Endothelial cell of umbilical vein (primary cell): Measurements from ENCODE around the gene DCK. TPM values are rescaled to one million over a fixed set of nuclear protein-coding genes. Genes with fewer than 3 reads are reported as not detected.

Experiments
- BruUV-seq: library from RNA; stranded (reverse); fragments of 400-500 nt; replicated peaks from 2 replicates; lab custom pipeline; 2021; lab: Mats Ljungman, UMichigan
- CTCF ChIA-PET: fragments of 300-600, 350-600 bp; sonication (Branson Sonifier 250); formaldehyde crosslinking; loops from one replicate; lab custom pipeline; 2021; ENCODE audit warnings: antibody characterized with exemption, inconsistent platforms; lab: Charles Lee
- POLR2A ChIA-PET: fragments of 300-600, 350-600 bp; sonication (Branson Sonifier 250); formaldehyde crosslinking; loops from one replicate; lab custom pipeline; 2021; ENCODE audit warnings: antibody characterized with exemption, inconsistent platforms; lab: Charles Lee
- DNase-seq: peaks from one replicate; pipeline ENCODE4 v3.0.0-alpha.2; 2011; ENCODE audit warnings: low read depth, low spot score
- FAIRE-seq: peaks from 2 replicates; lab custom pipeline; 2011; peaks lifted over from hg19 to GRCh38; lab: Jason Lieb, UNC
- H2AFZ ChIP-seq: 2 replicates; pipeline ENCODE4 v1.6.0; 2012; ENCODE audit warnings: low read depth, low read length, control low read depth, inconsistent platforms
- H3K27ac ChIP-seq: 2 replicates; pipeline ENCODE4 v1.5.1; 2011; ENCODE audit warnings: low read depth, mild to moderate bottlenecking, control low read depth, low read length, moderate library complexity; ENCODE audit not compliant: insufficient read depth
- H3K27me3 ChIP-seq, 2 experiments: 2 replicates each; pipeline versions ENCODE4 v1.6.0 to v1.6.1; 2011; ENCODE audit warnings: low read length in 2 of 2, mixed read lengths in 1 of 2; ENCODE audit not compliant: control insufficient read depth in 2 of 2, insufficient read depth in 2 of 2
- H3K36me3 ChIP-seq, 2 experiments: 2 replicates in 1 of 2; 3 replicates in 1 of 2; pipeline ENCODE4 v1.5.1; 2011; ENCODE audit warnings: low read length in 2 of 2, mild to moderate bottlenecking in 1 of 2, moderate library complexity in 1 of 2; ENCODE audit not compliant: control insufficient read depth in 2 of 2, insufficient read depth in 2 of 2; ENCODE audit errors: extremely low read depth in 1 of 2
- H3K4me1 ChIP-seq: 3 replicates; pipeline ENCODE4 v1.5.1; 2011; ENCODE audit warnings: mild to moderate bottlenecking, low read length; ENCODE audit not compliant: control insufficient read depth, insufficient read depth; ENCODE audit errors: extremely low read depth
- H3K4me2 ChIP-seq: 2 replicates; pipeline ENCODE4 v1.6.1; 2011; ENCODE audit warnings: low read length, control low read depth, mixed read lengths; ENCODE audit not compliant: insufficient read depth
- H3K4me3 ChIP-seq, 3 experiments: fragments of 200-600 bp in 1 of 3; sonication (generic), shearing (Covaris generic) in 1 of 3; replicated peaks in 1 of 3; 2 replicates each; pipeline ENCODE4 v1.5.1; 2011 to 2016; ENCODE audit warnings: control low read depth in 3 of 3, low read length in 3 of 3, mild to moderate bottlenecking in 2 of 3, inconsistent platforms in 1 of 3, low read depth in 1 of 3, moderate library complexity in 1 of 3; ENCODE audit not compliant: insufficient read depth in 1 of 3
- H3K79me2 ChIP-seq: 2 replicates; pipeline ENCODE4 v1.6.0; 2012; ENCODE audit warnings: low read length, inconsistent platforms; ENCODE audit not compliant: control insufficient read depth, insufficient read depth
- H3K9ac ChIP-seq: replicated peaks from 2 replicates; pipeline ENCODE3; 2011; ENCODE audit warnings: low read length, control low read depth; ENCODE audit not compliant: insufficient read depth; ENCODE audit errors: extremely low read depth
- H3K9me1 ChIP-seq: replicated peaks from 3 replicates; pipeline ENCODE4 v1.6.0; 2011; ENCODE audit warnings: mild to moderate bottlenecking, low read length; ENCODE audit not compliant: control insufficient read depth, insufficient read depth; ENCODE audit errors: extremely low read depth
- H3K9me3 ChIP-seq: replicated peaks from 2 replicates; pipeline ENCODE4 v1.5.1; 2012; ENCODE audit warnings: low read length, inconsistent platforms; ENCODE audit not compliant: control insufficient read depth, insufficient read depth
- H4K20me1 ChIP-seq: replicated peaks from 2 replicates; pipeline ENCODE3; 2011; ENCODE audit warnings: mild to moderate bottlenecking, low read length; ENCODE audit not compliant: control insufficient read depth, insufficient read depth; ENCODE audit errors: extremely low read depth
- EZH2 ChIP-seq: IDR thresholded peaks from 2 replicates; pipeline ENCODE4 v1.6.1; 2012; ENCODE audit warnings: borderline replicate concordance, low read depth, mild to moderate bottlenecking, moderate library complexity, low read length, inconsistent platforms; ENCODE audit not compliant: severe bottlenecking
- FOS ChIP-seq: IDR thresholded peaks from 2 replicates; pipeline ENCODE4 v1.6.1; 2011; ENCODE audit warnings: mild to moderate bottlenecking, low read length, moderate library complexity, borderline replicate concordance; ENCODE audit not compliant: insufficient read depth
- GATA2 ChIP-seq: IDR thresholded peaks from 2 replicates; pipeline ENCODE4 v1.7.0; 2011; ENCODE audit warnings: low read depth, mild to moderate bottlenecking, moderate library complexity, mixed read lengths, low read length; ENCODE audit not compliant: insufficient read length, insufficient read depth
- JUN ChIP-seq: IDR thresholded peaks from 2 replicates; pipeline ENCODE4 v1.6.1; 2011; ENCODE audit warnings: borderline replicate concordance, low read depth; ENCODE audit not compliant: insufficient read length, insufficient read depth
- MYC ChIP-seq: IDR thresholded peaks from one replicate; pipeline ENCODE4 v1.6.1; 2011; ENCODE audit warnings: mild to moderate bottlenecking, low read depth, low read length
- POLR2A ChIP-seq: IDR thresholded peaks from 2 replicates; pipeline ENCODE4 v1.6.1; 2012; ENCODE audit warnings: low read depth, mild to moderate bottlenecking, control low read depth, low read length
- POLR2AphosphoS5 ChIP-seq: IDR thresholded peaks from 2 replicates; pipeline ENCODE4 v1.6.1; 2012; ENCODE audit warnings: low read depth, mild to moderate bottlenecking, control low read depth, low read length, moderate library complexity; ENCODE audit not compliant: insufficient read depth
- dilution Hi-C: fragments of 300-500 bp; cut with MboI; formaldehyde crosslinking; loops from one replicate; pipeline ENCODE4 v1.15.0; 2019; ENCODE audit warnings: low sequenced_read_pairs; ENCODE audit not compliant: extremely low pct_ligation_motif_present
- intact Hi-C: fragments of 100-400 bp; cut with micrococcal nuclease; formaldehyde crosslinking; loops from one replicate; pipeline ENCODE4 v1.10.0; 2022
- polyA plus RNA-seq, 4 experiments: library from polyadenylated mRNA; depleted of rRNA in 3 of 4; stranded (reverse) in 3 of 4; unstranded in 1 of 4; fragments of >200 nt; gene quantifications; 2 replicates each; pipeline versions ENCODE4 v1.2.1 to v1.2.3, GENCODE V29; 2011 to 2012; ENCODE audit warnings: missing spikeins in 1 of 4
- total RNA-seq: library from RNA; stranded (reverse); gene quantifications from 2 replicates; pipeline ENCODE4 v1.2.3, GENCODE V29; 2021
- TF ChIP-seq, protein P1 (sequence below): IDR thresholded peaks from 2 replicates; pipeline ENCODE4 v1.6.1; 2011; ENCODE audit not compliant: insufficient read depth, insufficient read length
- TF ChIP-seq, protein P2 (sequence below), 2 donors: IDR thresholded peaks; 1 replicate in 1 of 2; 2 replicates in 1 of 2; pipeline ENCODE4 v1.5.1; 2011; ENCODE audit warnings: low read length in 2 of 2, mild to moderate bottlenecking in 2 of 2, moderate library complexity in 2 of 2, control low read depth in 1 of 2, inconsistent platforms in 1 of 2, low read depth in 1 of 2; ENCODE audit not compliant: insufficient read depth in 1 of 2; ENCODE audit errors: extremely low read depth in 1 of 2

Gene DCK
- total and polyA plus RNA-seq, 2 donors (not counting 3 experiments of a cell fraction or from before 2014, with no cell fraction given) = 4.8 to 19.9 TPM

DNA sequence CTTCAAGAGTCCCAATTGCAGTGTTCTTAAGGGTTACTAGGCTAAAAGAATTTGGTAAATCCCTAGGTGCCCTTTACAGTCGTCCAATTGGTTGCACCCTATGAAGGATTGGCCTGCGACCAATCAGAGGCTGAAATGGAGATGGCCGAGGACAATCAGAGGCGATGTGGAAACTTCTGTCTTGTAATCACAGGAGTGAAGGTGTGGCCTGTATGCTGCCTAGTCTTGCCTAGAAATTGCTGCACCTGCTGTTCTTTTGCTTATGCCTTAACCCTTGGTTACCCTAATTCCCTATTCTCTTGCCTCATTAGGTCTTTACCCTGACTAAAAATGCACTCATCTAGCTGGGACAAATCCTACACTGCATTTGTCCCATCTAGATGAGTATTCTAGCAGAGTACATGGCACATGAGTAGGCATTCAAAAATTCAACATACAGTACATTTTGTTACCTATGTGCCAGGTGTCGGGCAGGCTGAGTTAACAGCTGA lies 1.0 kb upstream of the DCK start:
- Histone ChIP-seq H3K27ac (no peak overlapping the region), H4K20me1 (no peaks in the 10 kb centered on the region), H2AFZ (no peak overlapping the region), H3K4me2 (peak overlapping the region; percentile 88), H3K4me3 (peak overlapping the region in 2 of 3 experiments; percentile 91 to 92), H3K36me3 (no peaks in the 10 kb centered on the region), H3K9ac (no peak overlapping the region), H3K27me3 (no peaks in the 10 kb centered on the region), H3K79me2 (peaks cover 37% of the 10 kb centered on the region), H3K4me1 (peaks cover 14% of the 10 kb centered on the region), H3K9me3 (no peaks in the 10 kb centered on the region), H3K9me1 (no peaks in the 10 kb centered on the region)
- TF ChIP-seq, protein P1, sequence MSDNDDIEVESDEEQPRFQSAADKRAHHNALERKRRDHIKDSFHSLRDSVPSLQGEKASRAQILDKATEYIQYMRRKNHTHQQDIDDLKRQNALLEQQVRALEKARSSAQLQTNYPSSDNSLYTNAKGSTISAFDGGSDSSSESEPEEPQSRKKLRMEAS = no peak
- TF ChIP-seq MYC = no peak
- TF ChIP-seq EZH2 = no peak
- TF ChIP-seq POLR2AphosphoS5 = no peak
- TF ChIP-seq FOS = no peak
- no peak for TF ChIP-seq POLR2A
- no peak for TF ChIP-seq GATA2
- TF ChIP-seq, protein P2, sequence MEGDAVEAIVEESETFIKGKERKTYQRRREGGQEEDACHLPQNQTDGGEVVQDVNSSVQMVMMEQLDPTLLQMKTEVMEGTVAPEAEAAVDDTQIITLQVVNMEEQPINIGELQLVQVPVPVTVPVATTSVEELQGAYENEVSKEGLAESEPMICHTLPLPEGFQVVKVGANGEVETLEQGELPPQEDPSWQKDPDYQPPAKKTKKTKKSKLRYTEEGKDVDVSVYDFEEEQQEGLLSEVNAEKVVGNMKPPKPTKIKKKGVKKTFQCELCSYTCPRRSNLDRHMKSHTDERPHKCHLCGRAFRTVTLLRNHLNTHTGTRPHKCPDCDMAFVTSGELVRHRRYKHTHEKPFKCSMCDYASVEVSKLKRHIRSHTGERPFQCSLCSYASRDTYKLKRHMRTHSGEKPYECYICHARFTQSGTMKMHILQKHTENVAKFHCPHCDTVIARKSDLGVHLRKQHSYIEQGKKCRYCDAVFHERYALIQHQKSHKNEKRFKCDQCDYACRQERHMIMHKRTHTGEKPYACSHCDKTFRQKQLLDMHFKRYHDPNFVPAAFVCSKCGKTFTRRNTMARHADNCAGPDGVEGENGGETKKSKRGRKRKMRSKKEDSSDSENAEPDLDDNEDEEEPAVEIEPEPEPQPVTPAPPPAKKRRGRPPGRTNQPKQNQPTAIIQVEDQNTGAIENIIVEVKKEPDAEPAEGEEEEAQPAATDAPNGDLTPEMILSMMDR (IDR thresholded peaks at IDR 0.05; ENCODE audit: extremely low read depth in 1 of 2, insufficient read depth in 1 of 2, low read depth in 1 of 2, low read length in 2 of 2) = no peak
- TF ChIP-seq JUN = no peak
- FAIRE-seq (no peak), DNase-seq (no peak)
- POLR2A ChIA-PET = no interaction called here
- CTCF ChIA-PET = interaction anchor here (1.6 to 7.8 kb wide), 2 partner anchors 15 to 288 kb away, joined by 7 to 97 read pairs; no protein-coding TSS in a partner anchor
- intact Hi-C loops (loop anchor here (2.0 kb wide), 1 partner anchor 90 kb away; the partner anchor contains the start of gene MOB1B), dilution Hi-C loops (no loop called here)
- BruUV-seq = no TSS peak
